GM20431 (cell line): ENCODE data around the gene ZCCHC4.

Experiments
- in situ Hi-C: fragments of 300-500 bp; cut with MseI, MboI; formaldehyde crosslinking; loops from one replicate; pipeline ENCODE4 v1.15.0; 2020; ENCODE audit warnings: low sequenced_read_pairs; ENCODE audit not compliant: unreplicated experiment

The ZCCHC4 gene

GRCh38 chr4:25372549-25372948 is 60.0 kb downstream of the ZCCHC4 start:
- in situ Hi-C loops, result loop anchor here (25.0 kb wide), 2 partner anchors 185 to 385 kb away; no protein-coding TSS in a partner anchor

- in situ Hi-C loops, result no loop called here
Observed at GRCh38 chr4:25376754-25377571, 64.4 kb downstream of the ZCCHC4 start, which contains the start of gene ANAPC4. ANAPC4 (plus strand) TSS chr4:25377263; CDS start chr4:25377428, 165 bp downstream.

GRCh38 chr4:25377572-25378436 is 65.2 kb downstream of the ZCCHC4 start:
- in situ Hi-C loops, result no loop called here

- in situ Hi-C loops, result no loop called here
Observed at GRCh38 chr4:25378437-25378743, 65.8 kb downstream of the ZCCHC4 start.

GRCh38 chr4:25379591-25379990 is 67.0 kb downstream of the ZCCHC4 start:
- in situ Hi-C loops, result no loop called here

GRCh38 chr4:25383647-25384046 is 71.1 kb downstream of the ZCCHC4 start:
- in situ Hi-C loops, result no loop called here

GRCh38 chr4:25386926-25387325 is 74.4 kb downstream of the ZCCHC4 start:
- in situ Hi-C loops, result no loop called here

GRCh38 chr4:25397305-25397704 is 84.7 kb downstream of the ZCCHC4 start:
- in situ Hi-C loops, result no loop called here

GRCh38 chr4:25399510-25399909 is 86.9 kb downstream of the ZCCHC4 start:
- in situ Hi-C loops, result no loop called here

GRCh38 chr4:25401066-25401465 is 88.5 kb downstream of the ZCCHC4 start:
- in situ Hi-C loops, result no loop called here

- in situ Hi-C loops, result no loop called here
Observed at GRCh38 chr4:25402521-25402920, 89.9 kb downstream of the ZCCHC4 start.

GRCh38 chr4:25403699-25404098 is 91.1 kb downstream of the ZCCHC4 start:
- in situ Hi-C loops, result no loop called here

- in situ Hi-C loops, result no loop called here
Observed at GRCh38 chr4:25405453-25405852, 92.9 kb downstream of the ZCCHC4 start.

GRCh38 chr4:25406081-25406692 is 93.6 kb downstream of the ZCCHC4 start:
- in situ Hi-C loops, result no loop called here

- in situ Hi-C loops, result no loop called here
Observed at GRCh38 chr4:25410820-25411529, 98.4 kb downstream of the ZCCHC4 start.

GRCh38 chr4:25413261-25413660 is 100.7 kb downstream of the ZCCHC4 start:
- in situ Hi-C loops, result no loop called here

GRCh38 chr4:25417014-25417413 is 104.4 kb downstream of the ZCCHC4 start:
- in situ Hi-C loops, result no loop called here
